ENCODE data around the gene IL1R2. TPM values are rescaled to one million over a fixed set of nuclear protein-coding genes. Genes with fewer than 3 reads are reported as not detected.
"Not testable (repeated sequence)": the region's sequence is repeated elsewhere in the genome, so short reads cannot be mapped to it uniquely, and the experiment has no call there.

The IL1R2 gene
- total and polyA plus RNA-seq, 9 donors = 0.06 to 1.0 (median 0.18) TPM; not detected in 3

DNA sequence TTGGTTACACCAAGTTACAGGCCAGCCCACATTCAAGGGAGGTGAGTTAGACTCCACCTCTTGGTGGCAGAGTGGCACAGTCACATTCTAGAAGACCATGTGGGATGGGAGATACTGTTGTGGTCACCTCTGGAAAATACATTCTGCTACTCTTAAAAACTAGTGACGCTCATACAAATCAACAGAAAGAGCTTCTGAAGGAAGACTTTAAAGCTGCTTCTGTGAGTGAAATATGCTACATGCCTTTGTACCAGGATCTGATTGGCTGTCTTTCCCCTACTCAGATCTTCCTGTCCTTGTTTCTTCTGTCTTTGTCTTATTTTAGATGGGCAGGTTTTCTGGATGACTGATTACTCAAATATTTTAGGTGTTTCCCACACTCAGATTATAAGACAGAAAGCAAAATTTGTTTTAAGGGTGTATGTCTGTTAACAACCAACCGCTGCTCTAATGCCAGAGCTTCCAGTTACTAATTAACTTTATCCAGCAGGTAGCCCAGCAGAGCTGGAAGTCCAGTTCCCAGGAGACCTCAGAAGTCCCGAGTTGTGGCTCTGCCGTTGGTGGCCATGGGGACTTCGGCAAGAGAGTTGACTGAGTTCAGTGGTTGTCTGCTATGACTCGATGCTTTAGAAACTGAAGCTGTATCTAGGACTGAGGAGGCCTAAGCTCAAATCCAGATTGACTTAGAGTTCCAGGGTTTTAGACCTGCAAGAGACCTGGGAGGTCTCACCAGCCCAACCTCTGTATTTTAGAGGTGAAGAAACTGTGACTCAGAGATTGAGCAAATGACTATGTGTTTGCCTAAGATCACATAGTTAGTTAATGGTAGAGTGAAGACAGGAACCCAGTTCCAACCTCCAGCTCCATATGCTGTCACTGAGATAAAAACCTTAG is 7.4 kb downstream of the IL1R2 start:
- no peak for DNase-seq
- H3K27ac ChIP-seq (ENCODE audit: low read length) = no peak overlapping the region
- 71% methylated on average over 4 of the region's 6 CpGs for WGBS (ENCODE audit: insufficient coverage)
- no peaks in the 10 kb centered on the region for H3K36me3 ChIP-seq (ENCODE audit: control insufficient read depth, insufficient read depth, low read length)
- H3K9me3 ChIP-seq (replicated peaks; ENCODE audit: control insufficient read depth, low read depth, low read length) = no peaks in the 10 kb centered on the region
- H3K4me3 ChIP-seq (ENCODE audit: low read length) = no peak overlapping the region
- no peaks in the 10 kb centered on the region for H3K4me1 ChIP-seq (ENCODE audit: control insufficient read depth, insufficient read depth, low read length)
- H3K27me3 ChIP-seq (ENCODE audit: control insufficient read depth, insufficient read depth, low read length) = no peaks in the 10 kb centered on the region

DNA sequence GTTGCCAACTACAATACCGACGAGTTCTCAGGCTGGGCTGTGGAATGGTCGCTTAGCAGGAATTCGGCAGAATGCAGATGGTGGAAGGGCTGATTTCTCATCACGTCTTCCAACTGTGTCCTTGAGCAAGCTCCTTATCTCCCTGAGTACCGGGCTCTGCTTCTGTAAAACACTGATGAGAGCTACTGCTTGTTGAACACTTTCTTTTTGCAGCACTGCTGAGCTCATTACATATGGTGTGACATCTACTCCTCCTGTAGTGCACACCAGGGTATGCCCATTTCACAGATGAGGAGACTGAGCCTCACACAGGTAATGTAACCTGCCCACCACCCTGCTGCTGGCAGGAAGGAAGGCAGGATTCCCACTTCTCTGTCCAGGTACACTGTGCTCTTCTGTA is 8.3 kb downstream of the IL1R2 start:
- Histone ChIP-seq H3K27me3 (ENCODE audit: control insufficient read depth, insufficient read depth, low read length) (no peaks in the 10 kb centered on the region), H3K4me1 (ENCODE audit: control insufficient read depth, insufficient read depth, low read length) (peaks cover 3% of the 10 kb centered on the region), H3K27ac (ENCODE audit: low read length) (no peak overlapping the region), H3K9me3 (replicated peaks; ENCODE audit: control insufficient read depth, low read depth, low read length) (no peaks in the 10 kb centered on the region), H3K4me3 (ENCODE audit: low read length) (no peak overlapping the region), H3K36me3 (ENCODE audit: control insufficient read depth, insufficient read depth, low read length) (no peaks in the 10 kb centered on the region)
- DNase-seq = no peak
- WGBS (ENCODE audit: insufficient coverage) = 95% methylated on average over 5 of the region's 6 CpGs

DNA sequence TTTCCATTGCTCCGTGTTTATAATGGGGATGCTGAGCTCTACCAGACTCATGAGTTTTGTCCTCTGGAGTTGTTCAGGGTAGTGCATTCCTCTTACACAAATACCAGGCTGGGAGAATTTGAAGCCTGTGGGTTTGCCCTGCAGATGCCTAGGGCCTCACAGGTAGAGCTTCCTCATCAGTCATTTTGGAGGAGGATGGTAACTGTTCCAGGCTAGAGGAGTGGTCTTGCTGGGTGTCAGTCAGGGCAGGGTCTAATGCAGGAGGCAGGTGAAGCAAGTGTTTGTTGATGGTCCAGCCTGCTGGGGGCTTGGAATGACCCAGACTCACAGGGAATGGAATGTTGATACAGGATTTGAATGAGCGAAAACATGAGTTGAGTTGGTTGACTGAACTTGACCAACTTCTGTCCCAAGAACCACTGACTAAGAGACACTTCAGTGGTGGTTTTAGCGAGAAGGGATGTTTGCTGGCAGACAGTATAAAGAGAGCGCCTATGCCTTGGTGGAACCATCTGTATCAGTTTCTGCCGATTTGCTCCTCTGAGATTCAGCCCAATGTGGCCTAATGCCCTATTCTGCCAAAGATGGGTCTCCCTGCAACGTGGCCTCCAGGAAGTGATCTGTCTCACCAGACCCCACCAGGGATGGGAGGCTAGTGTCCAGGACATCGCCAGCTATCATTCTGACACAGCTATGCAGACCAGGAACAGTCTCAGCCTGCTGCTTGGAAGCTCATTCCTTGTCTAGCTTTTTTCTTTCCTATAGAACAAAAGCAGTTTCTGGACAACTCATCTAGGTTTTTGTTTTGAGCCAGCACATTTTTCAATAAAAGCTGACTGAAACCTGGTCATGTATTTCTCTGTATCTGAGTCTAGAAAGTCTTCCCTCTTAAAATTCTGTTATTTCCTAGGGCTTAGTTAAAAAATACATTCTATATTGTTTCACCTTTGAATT is 9.3 kb downstream of the IL1R2 start:
- H3K4me1 ChIP-seq (ENCODE audit: control insufficient read depth, insufficient read depth, low read length) = peaks cover 3% of the 10 kb centered on the region
- no peaks in the 10 kb centered on the region for H3K27me3 ChIP-seq (ENCODE audit: control insufficient read depth, insufficient read depth, low read length)
- DNase-seq = peak; percentile 50
- WGBS (ENCODE audit: insufficient coverage) = 63% methylated on average over 5 of the region's 7 CpGs
- H3K27ac ChIP-seq (ENCODE audit: low read length) = no peak overlapping the region
- H3K9me3 ChIP-seq (replicated peaks; ENCODE audit: control insufficient read depth, low read depth, low read length) = no peaks in the 10 kb centered on the region
- no peak overlapping the region for H3K4me3 ChIP-seq (ENCODE audit: low read length)
- no peaks in the 10 kb centered on the region for H3K36me3 ChIP-seq (ENCODE audit: control insufficient read depth, insufficient read depth, low read length)

DNA sequence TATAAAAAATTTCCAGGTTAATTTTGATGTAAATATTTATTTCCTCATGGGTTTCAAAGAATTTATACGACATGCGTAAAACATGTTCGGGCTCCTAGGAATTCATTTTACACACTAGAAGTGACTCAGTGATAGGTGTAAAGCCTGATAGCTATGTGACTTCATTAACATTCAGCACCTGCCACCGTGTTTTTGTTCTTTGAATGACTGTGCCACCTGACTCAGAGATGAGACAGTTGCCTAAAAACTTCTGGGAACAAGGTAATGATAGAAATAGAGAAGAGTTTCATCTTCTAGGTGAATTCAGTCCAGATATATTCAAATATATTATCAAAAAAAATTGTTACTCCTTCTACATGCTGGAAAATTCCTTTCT is 10.0 kb downstream of the IL1R2 start:
- H3K27me3 ChIP-seq (ENCODE audit: control insufficient read depth, insufficient read depth, low read length) = no peaks in the 10 kb centered on the region
- no peaks in the 10 kb centered on the region for H3K36me3 ChIP-seq (ENCODE audit: control insufficient read depth, insufficient read depth, low read length)
- no peak overlapping the region for H3K27ac ChIP-seq (ENCODE audit: low read length)
- no CpG with 5 or more reads among the region's 4 CpGs for WGBS (ENCODE audit: insufficient coverage)
- H3K9me3 ChIP-seq (replicated peaks; ENCODE audit: control insufficient read depth, low read depth, low read length) = no peaks in the 10 kb centered on the region
- no peak for DNase-seq
- H3K4me1 ChIP-seq (ENCODE audit: control insufficient read depth, insufficient read depth, low read length) = peaks cover 3% of the 10 kb centered on the region
- H3K4me3 ChIP-seq (ENCODE audit: low read length) = no peak overlapping the region

DNA sequence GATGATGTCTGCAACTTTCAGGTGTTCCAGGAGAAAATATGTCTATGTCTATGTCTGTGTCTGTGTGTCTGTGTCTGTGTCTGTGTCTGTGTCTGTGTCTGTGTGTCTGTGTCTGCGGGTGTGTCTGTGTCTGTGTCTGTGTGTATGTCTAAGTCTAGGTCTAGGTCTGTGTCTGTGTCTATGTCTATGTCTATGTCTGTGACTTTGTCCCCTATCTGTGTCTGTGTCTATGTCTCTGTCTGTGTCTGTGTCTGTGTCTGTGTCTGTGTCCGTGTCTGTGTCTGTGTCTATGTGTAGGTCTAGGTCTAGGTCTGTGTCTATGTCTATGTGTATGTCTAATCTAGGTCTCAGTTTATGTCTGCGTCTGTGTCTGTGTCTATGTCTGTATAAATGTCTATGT is 10.5 kb downstream of the IL1R2 start:
- Histone ChIP-seq H3K9me3 (replicated peaks; ENCODE audit: control insufficient read depth, low read depth, low read length) (no peaks in the 10 kb centered on the region), H3K27me3 (ENCODE audit: control insufficient read depth, insufficient read depth, low read length) (no peaks in the 10 kb centered on the region), H3K4me3 (ENCODE audit: low read length) (no peak overlapping the region), H3K36me3 (ENCODE audit: control insufficient read depth, insufficient read depth, low read length) (no peaks in the 10 kb centered on the region), H3K27ac (ENCODE audit: low read length) (no peak overlapping the region), H3K4me1 (ENCODE audit: control insufficient read depth, insufficient read depth, low read length) (peaks cover 3% of the 10 kb centered on the region)
- WGBS (ENCODE audit: insufficient coverage) = 60% methylated on average over 2 of the region's 3 CpGs
- DNase-seq = no peak

DNA sequence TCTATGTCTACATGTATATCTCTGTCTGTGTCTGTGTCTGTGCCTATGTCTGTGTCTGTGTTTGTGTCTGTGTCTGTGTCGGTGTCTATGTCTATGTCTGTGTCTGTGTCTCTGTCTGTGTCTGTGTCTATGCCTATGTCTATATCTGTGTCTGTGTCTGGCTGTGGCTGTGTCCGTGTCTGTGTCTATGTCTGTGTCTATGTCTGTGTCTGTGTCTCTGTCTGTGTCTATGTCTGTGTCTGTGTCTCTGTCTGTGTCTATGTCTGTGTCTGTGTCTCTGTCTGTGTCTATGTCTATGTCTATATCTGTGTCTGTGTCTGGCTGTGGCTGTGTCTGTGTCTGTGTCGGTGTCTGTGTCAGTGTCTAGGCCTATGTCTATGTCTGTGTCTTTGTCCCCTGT is 11.1 kb downstream of the IL1R2 start:
- not testable (repeated sequence) for H3K4me3 ChIP-seq (ENCODE audit: low read length); H3K4me1 ChIP-seq (ENCODE audit: control insufficient read depth, insufficient read depth, low read length); H3K36me3 ChIP-seq (ENCODE audit: control insufficient read depth, insufficient read depth, low read length); H3K9me3 ChIP-seq (replicated peaks; ENCODE audit: control insufficient read depth, low read depth, low read length); H3K27ac ChIP-seq (ENCODE audit: low read length); H3K27me3 ChIP-seq (ENCODE audit: control insufficient read depth, insufficient read depth, low read length); DNase-seq
- 100% methylated on average over 1 of the region's 3 CpGs for WGBS (ENCODE audit: insufficient coverage)

DNA sequence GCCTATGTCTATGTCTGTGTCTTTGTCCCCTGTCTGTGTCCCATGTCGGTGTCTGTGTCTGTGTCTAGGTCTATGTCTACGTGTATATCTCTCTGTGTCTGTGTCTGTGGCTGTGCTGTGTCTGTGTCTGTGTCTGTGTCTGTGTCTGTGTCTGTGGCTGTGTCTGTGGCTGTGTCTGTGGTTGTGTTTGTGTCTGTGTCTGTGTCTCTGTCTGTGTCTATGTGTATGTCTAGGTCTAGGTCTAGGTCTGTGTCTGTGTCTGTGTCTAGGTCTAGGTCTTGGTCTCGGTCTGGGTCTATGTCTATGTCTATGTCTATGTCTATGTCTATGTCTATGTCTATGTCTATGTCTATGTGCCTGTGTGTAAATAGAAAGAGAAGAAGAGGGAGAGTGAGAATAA is 11.9 kb downstream of the IL1R2 start:
- H3K36me3 ChIP-seq (ENCODE audit: control insufficient read depth, insufficient read depth, low read length) = no peaks in the 10 kb centered on the region
- H3K4me1 ChIP-seq (ENCODE audit: control insufficient read depth, insufficient read depth, low read length) = peaks cover 3% of the 10 kb centered on the region
- WGBS (ENCODE audit: insufficient coverage) = 95% methylated on average over 3 of the region's 3 CpGs
- DNase-seq = no peak
- no peak overlapping the region for H3K27ac ChIP-seq (ENCODE audit: low read length)
- no peaks in the 10 kb centered on the region for H3K9me3 ChIP-seq (replicated peaks; ENCODE audit: control insufficient read depth, low read depth, low read length)
- H3K27me3 ChIP-seq (ENCODE audit: control insufficient read depth, insufficient read depth, low read length) = no peaks in the 10 kb centered on the region
- H3K4me3 ChIP-seq (ENCODE audit: low read length) = no peak overlapping the region

DNA sequence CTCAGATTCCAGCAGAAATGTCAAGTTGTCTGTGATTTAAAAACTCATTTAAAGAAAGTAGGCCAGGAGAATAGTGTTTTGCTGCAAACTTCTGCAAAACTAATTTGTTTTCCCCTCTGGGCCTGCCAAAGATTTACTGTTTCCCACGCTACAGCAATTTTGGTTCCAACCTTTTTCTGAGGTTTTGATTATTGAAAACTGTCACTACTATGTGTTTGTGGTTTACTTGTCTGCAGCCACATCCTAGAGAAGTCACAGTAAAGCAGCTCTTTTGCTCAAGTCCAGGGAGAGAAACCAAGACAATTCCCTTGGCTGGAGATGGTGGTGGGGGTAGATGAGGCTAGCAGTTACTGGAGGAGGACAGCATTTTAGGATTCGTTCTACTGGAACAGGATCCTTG is 12.8 kb downstream of the IL1R2 start:
- WGBS (ENCODE audit: insufficient coverage) = no CpG with 5 or more reads among the region's 2 CpGs
- Histone ChIP-seq H3K27ac (ENCODE audit: low read length) (peak overlapping the region; percentile 38), H3K4me3 (ENCODE audit: low read length) (no peak overlapping the region), H3K4me1 (ENCODE audit: control insufficient read depth, insufficient read depth, low read length) (peaks cover 3% of the 10 kb centered on the region), H3K36me3 (ENCODE audit: control insufficient read depth, insufficient read depth, low read length) (no peaks in the 10 kb centered on the region), H3K27me3 (ENCODE audit: control insufficient read depth, insufficient read depth, low read length) (no peaks in the 10 kb centered on the region), H3K9me3 (replicated peaks; ENCODE audit: control insufficient read depth, low read depth, low read length) (no peaks in the 10 kb centered on the region)
- DNase-seq = peak; percentile 85

DNA sequence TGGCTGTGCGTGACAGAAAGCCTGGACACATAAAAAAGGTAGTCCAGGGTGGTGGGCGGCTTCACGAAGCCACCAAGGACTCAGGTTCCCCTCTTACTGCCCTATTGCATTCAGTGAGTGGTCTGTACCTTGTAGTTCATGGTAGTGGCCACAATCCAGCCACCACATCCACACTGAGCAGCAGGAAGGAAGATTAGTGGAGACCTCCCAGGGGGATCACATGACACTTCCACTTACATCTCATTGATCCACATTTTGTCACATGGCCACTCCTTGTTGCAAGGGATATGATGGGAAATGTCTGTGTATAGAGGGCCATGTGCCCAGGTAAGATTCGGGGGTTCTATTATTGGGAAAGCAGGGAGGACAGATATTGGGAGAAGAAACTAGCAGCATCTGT is 13.7 kb downstream of the IL1R2 start:
- WGBS (ENCODE audit: insufficient coverage) = 80% methylated on average over 4 of the region's 4 CpGs
- no peak overlapping the region for H3K4me3 ChIP-seq (ENCODE audit: low read length)
- H3K27ac ChIP-seq (ENCODE audit: low read length) = no peak overlapping the region
- no peaks in the 10 kb centered on the region for H3K27me3 ChIP-seq (ENCODE audit: control insufficient read depth, insufficient read depth, low read length)
- no peak for DNase-seq
- peaks cover 3% of the 10 kb centered on the region for H3K4me1 ChIP-seq (ENCODE audit: control insufficient read depth, insufficient read depth, low read length)
- H3K9me3 ChIP-seq (replicated peaks; ENCODE audit: control insufficient read depth, low read depth, low read length) = no peaks in the 10 kb centered on the region
- no peaks in the 10 kb centered on the region for H3K36me3 ChIP-seq (ENCODE audit: control insufficient read depth, insufficient read depth, low read length)

Data from muscle of leg (tissue), 11 donors.